ENCODE results near the gene FAIM2.
"Not testable (repeated sequence)": the region's sequence is repeated elsewhere in the genome, so short reads cannot be mapped to it uniquely, and the experiment has no call there.

FAIM2 gene

GRCh38 chr12:49893753-49894750 is 9.6 kb downstream of the FAIM2 start:
- no peak for DNase-seq

GRCh38 chr12:49892732-49893317 is 10.9 kb downstream of the FAIM2 start:
- DNase-seq: no peak

DNA sequence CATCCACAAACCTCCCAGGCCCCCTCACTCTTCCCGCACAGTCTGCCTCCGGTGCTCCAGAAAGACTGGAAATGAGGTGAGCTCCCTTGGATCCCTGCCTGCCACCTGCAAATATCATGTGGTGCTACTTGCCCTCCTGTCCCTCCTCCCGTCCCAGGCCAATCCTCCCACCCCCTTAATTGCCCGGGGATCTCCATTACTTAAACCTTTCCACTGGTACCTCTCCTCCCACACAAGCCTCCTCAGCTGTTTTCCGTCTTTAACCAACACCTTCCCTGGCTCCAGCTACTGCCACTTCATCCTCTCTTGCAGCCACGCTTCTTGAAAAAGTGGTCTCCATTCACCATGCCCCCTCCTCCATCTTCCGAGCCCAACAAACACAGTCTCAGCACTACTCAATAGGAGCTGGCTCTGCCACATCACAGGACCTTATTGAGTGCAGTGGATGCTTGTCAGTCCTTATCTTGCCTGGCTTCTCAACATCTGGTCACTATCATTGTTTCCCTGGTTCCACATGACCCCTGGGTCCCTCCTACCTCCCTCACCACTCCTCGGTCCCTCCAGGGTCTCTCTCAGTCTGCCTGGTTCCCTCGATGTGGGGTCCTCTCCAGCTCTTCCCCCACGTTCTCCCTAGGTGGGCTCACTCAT is 11.5 kb downstream of the FAIM2 start:
- DNase-seq: no peak

DNA sequence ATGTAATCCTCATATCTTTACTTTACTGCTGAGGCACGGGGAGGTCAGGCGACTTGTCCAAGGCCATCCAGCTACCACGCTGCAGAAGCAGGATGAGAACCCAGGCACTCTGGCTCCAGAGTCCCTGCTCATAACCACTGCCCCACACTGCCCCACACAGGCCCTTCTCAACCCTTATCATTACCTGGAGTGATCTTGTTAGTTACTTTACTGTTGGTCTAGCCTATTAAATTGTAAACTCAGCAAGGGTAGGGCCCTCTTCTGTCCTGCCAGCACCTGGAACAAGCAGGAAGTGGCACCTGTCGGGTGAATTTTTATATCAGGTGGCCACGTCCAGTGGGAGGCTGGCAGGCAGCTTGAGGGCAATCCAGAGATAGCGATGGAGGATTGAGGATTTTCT is 12.2 kb downstream of the FAIM2 start:
- DNase-seq: no peak

- DNase-seq: no peak
These were observed 12.7 kb downstream of the FAIM2 start for GRCh38 chr12:49891012-49891411.

DNA sequence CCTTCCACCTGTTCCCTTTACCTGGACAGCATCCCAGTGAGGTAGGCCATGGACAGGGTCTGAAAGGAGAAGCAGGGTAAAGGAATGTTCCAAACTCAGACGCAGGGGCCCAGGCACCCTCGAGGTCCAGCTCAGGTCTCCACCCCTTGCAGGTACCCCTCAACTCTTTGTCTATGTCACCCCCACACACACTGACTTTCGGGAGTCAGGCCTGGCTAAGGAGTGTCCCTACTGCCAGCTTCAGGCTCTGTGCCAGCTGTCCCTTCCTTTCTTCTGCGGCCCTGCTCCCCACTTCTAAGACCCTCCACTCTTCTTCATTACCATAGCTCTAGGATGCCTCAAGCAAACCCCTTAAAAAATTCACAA is 13.6 kb downstream of the FAIM2 start:
- DNase-seq: no peak

- no peak for DNase-seq
These were observed 14.2 kb downstream of the FAIM2 start for GRCh38 chr12:49889361-49890095.

GRCh38 chr12:49888461-49889151 is 15.1 kb downstream of the FAIM2 start:
- no peak for DNase-seq

DNA sequence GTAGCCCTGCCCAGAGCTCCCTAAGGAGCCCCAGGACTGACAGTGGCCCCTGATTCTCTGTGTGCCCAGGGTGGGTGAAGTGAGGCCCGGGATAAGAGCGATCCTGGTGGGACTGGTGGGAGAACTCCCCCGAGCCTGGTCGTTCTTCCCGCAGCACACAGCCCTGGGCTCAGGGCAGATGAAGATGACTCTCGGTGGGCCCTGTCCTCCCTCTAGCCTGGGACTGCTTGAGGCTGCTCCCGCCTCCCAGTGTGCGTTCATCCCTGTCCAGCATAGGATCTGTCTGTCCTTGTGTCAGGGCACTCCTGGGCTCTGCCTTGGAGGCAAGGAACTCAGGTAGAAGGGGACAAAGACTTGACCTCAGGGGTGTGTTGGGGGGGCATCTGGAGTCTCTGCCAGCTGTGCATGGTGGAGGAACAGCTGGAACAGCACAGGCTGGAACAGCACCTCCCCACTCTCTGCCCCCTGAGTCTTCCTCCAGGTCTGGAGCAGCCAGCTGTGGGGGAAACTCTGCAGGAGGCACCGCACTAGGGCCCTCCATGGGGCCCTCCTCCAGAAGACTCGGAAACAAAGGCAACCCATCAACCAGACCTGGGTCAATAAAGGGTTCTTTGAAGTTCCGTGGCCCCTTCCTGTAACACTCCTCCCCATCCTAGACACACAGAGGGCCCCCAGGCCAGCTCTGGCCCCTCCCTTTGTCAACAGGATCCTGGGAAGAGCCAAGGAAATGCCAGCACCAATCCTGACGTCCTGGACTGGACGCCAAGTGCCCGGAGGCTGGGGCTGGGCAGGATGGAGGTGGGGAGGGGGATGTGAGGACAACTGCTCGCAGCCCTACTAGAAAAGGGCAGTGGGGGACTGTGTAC is 15.9 kb downstream of the FAIM2 start:
- DNase-seq: no peak

DNA sequence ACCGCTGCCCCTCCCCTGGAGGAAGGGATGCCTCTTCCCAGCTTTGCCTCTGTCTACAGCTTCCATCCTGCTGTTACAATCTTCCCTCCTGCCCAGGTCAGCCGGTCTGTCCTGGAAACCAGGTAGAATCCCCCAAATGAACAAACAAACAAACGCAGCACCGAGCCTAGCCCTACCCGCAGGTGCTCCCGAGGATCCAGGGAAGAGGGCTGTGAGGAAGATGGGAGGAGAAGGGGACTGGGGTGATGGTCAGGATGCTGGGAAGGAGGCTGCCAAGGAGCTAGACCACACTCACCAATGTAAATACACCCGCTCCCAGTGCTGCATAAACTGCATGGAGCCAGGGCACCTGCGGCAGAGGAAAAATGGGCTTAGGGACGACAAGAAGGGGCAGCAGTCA is 16.6 kb downstream of the FAIM2 start:
- no peak for DNase-seq

DNA sequence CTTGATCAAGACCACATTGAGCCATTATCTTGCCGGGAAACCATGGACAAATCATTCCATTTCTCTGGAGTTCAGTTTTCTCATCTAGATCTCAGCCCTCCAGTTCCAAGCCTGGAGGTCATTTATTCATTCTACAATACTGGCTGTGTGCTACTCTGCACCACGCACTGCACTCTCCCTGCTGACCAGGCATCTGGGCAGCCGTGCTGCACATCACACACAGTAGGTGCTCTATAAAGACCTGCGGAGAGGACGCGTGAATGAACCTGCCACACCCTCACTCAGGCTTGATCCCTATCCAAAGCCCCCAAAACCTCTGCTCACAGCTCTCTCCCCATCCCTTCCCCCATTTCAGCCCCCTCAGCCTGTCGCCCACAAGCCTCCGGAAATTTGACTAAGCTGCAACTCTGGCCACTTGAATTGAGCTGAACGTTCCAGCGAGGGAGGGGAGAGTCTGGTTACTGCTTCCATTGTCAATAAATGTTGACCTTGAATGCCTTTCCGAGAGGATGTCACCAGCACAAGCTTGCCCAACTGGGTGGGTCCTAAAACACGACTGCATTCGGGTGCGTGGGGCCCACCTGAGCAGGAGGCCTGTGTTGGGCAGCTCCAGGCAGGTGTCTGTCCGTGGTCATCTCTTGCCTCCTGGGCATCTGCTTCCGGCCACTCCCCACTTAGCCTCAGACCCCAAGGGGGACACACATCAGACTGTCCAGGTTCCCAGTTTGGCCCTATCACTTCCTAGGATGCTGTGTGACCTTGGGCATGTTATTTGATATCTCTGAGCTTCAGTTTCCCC is 17.8 kb downstream of the FAIM2 start:
- DNase-seq: no peak

DNA sequence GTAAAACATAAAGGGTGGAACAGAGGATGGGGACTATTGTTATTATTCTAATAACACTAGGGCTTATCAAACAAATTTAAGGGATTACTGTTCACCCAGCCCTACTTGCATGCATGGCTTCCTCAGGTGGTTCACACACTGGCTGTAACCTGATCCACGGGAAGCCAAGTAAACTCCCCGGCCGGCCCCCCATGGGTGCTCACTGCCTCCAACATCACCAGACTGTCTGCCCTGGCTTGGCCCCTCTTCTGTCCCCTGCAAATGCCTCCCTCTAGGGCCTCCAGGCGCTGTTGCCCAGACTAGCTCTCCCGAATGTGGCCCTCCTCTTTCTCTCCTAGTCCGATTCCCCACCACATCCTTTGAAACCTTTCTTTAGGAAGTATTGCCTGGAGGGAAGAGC is 18.6 kb downstream of the FAIM2 start:
- DNase-seq: no peak

DNA sequence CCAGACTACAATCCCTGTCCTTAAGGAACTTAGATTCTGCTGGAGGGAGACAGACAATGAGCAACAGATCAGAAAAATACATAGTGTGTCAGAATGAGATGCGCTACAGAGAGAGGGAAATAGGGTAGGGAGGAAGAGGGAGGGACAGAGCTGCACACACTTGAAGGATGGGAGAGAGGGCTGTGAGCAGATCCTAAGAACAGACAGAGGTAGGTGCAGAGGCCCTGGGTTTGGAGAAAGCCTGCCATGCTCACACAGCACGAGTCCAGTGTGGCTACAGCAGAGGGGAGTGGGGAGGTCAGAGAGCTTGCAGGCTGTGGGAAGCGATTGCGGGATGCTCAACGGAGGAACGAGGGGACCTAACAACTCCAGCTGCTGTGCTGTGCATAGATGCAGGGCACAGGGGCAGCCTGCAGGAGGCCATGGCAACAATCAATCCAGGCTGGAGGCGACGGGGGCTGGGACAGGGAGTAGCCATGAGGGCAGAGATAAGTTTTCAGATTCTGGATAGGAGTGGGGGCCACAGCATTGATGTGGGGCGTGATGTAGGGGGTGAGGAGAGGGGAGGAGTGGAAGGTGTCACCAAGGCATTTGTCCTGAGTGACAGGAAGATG is 20.7 kb downstream of the FAIM2 start:
- no peak for DNase-seq

DNA sequence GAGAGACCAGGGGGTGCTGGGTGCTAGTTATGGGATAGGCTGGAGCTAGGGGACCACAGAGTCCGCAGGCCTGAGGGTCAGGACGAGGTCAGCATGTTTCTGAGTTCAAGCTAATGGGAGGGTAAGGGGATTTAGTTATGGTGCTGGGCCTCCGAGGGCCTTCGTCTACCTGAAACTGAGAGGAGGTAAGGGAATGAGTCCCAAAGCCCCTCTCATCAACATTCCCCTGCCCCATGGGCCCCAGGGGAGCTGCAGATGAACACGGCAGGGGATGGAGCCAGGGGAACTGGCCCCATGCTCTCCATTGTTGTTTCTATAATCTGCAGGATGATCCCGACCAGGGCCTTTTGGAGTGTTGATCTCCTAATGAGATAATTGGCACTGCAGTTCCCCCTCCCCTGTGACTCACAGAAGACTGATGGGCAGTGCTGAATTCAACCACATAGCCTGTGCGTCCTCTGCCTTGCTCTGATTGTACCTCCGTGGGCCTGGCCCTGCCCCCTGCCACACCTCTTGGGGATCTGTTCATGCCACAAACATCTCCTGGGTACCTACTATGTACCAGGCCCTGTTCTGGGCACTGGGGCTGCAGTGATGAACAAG is 21.4 kb downstream of the FAIM2 start:
- no peak for DNase-seq

- DNase-seq: no peak
These were observed 22.1 kb downstream of the FAIM2 start for GRCh38 chr12:49881415-49882247.

GRCh38 chr12:49880756-49881414 is 22.8 kb downstream of the FAIM2 start:
- no peak for DNase-seq

- DNase-seq: not testable (repeated sequence)
These were observed 24.6 kb downstream of the FAIM2 start for GRCh38 chr12:49879065-49879464.

DNA sequence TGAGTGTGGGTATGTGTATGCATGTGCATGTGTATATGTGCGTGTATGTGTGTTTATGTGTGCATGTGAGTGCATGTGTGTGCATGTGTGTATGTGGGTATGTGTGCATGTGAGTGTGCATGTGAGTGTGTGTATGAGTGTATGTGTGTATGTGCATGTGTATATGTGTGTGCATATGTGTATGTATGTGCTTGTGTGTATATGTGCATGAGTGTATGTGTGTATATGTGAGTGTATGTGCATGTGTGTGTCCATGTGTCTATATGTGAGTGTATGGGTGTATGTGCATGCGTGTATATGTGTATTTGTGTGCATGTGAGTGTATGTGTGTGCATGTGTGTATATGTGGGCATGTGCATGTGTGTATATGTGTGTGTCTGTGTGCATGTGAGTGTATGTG is 25.7 kb downstream of the FAIM2 start:
- no peak for DNase-seq

Measured in inflammatory macrophage (primary cell).